ENCODE data around the gene SUN3. TPM values are rescaled to one million over a fixed set of nuclear protein-coding genes. Genes with fewer than 3 reads are reported as not detected.
A peak's percentile ranks its signal among the peaks of the same experiment; 100 is the strongest.

The SUN3 gene
- total RNA-seq, 3 donors from 2014 or later, result not detected

GRCh38 chr7:48042216-48042615 is 13.3 kb upstream of the SUN3 start:
- Mint-ChIP-seq H3K4me3 (no peak overlapping the region), H3K36me3 (ENCODE audit: insufficient read depth) (no peaks in the 10 kb centered on the region), H3K4me1 (ENCODE audit: low read depth) (peaks cover 47% of the 10 kb centered on the region), H3K27me3 (ENCODE audit: low read depth) (no peaks in the 10 kb centered on the region), H3K9me3 (no peaks in the 10 kb centered on the region)
- DNase-seq (no peak), ATAC-seq (no peak)

GRCh38 chr7:48041653-48041970 is 12.7 kb upstream of the SUN3 start:
- Mint-ChIP-seq H3K27me3 (ENCODE audit: low read depth) (peaks cover 3% of the 10 kb centered on the region), H3K36me3 (ENCODE audit: insufficient read depth) (no peaks in the 10 kb centered on the region), H3K4me3 (peak overlapping the region; percentile 8), H3K9me3 (no peaks in the 10 kb centered on the region), H3K4me1 (ENCODE audit: low read depth) (peaks cover 44% of the 10 kb centered on the region)
- ATAC-seq (peak; percentile 63 to 68), DNase-seq (no peak)

- Mint-ChIP-seq H3K27me3 (ENCODE audit: low read depth) (peaks cover 8% of the 10 kb centered on the region), H3K36me3 (ENCODE audit: insufficient read depth) (no peaks in the 10 kb centered on the region), H3K4me3 (no peak overlapping the region), H3K9me3 (no peaks in the 10 kb centered on the region), H3K4me1 (ENCODE audit: low read depth) (peaks cover 42% of the 10 kb centered on the region)
- ATAC-seq, result peak in 1 of 2 donors; percentile 21
- DNase-seq, result no peak
Measured at GRCh38 chr7:48040944-48041652, 12.2 kb upstream of the SUN3 start.

GRCh38 chr7:48038815-48039506 is 10.1 kb upstream of the SUN3 start:
- peaks cover 36% of the 10 kb centered on the region for H3K4me1 Mint-ChIP-seq (ENCODE audit: low read depth)
- DNase-seq (no peak), ATAC-seq (no peak)
- H3K4me3 Mint-ChIP-seq, result no peak overlapping the region
- peaks cover 15% of the 10 kb centered on the region for H3K27me3 Mint-ChIP-seq (ENCODE audit: low read depth)
- H3K36me3 Mint-ChIP-seq (ENCODE audit: insufficient read depth), result no peaks in the 10 kb centered on the region
- H3K9me3 Mint-ChIP-seq, result no peaks in the 10 kb centered on the region

- Mint-ChIP-seq H3K4me1 (ENCODE audit: low read depth) (peaks cover 14% of the 10 kb centered on the region), H3K27me3 (ENCODE audit: low read depth) (peaks cover 21% of the 10 kb centered on the region), H3K4me3 (peak overlapping the region; percentile 81), H3K9me3 (no peaks in the 10 kb centered on the region), H3K36me3 (ENCODE audit: insufficient read depth) (no peaks in the 10 kb centered on the region)
- DNase-seq (no peak), ATAC-seq (peak; percentile 39 to 41)
Measured at GRCh38 chr7:48035967-48036478, 7.1 kb upstream of the SUN3 start.

GRCh38 chr7:48035301-48035966 is 6.5 kb upstream of the SUN3 start, which contains the start of gene C7orf57:
Gene C7orf57, plus strand, starts transcription at chr7:48035543. Its CDS starts 766 bp downstream, at chr7:48036309.
- Mint-ChIP-seq H3K4me3 (peak within 1 kb of the TSS; percentile 81), H3K9me3 (no peaks in the 10 kb centered on the region), H3K36me3 (ENCODE audit: insufficient read depth) (no peaks in the 10 kb centered on the region), H3K4me1 (ENCODE audit: low read depth) (peaks cover 10% of the 10 kb centered on the region), H3K27me3 (ENCODE audit: low read depth) (peaks cover 21% of the 10 kb centered on the region)
- DNase-seq (peak; percentile 80), ATAC-seq (peak; percentile 98 to 99)

GRCh38 chr7:48033922-48034321 is 5.0 kb upstream of the SUN3 start:
- Mint-ChIP-seq H3K4me3 (no peak overlapping the region), H3K9me3 (no peaks in the 10 kb centered on the region), H3K27me3 (ENCODE audit: low read depth) (peaks cover 31% of the 10 kb centered on the region), H3K4me1 (ENCODE audit: low read depth) (peaks cover 10% of the 10 kb centered on the region), H3K36me3 (ENCODE audit: insufficient read depth) (no peaks in the 10 kb centered on the region)
- DNase-seq (no peak), ATAC-seq (no peak)

GRCh38 chr7:48031111-48031510 is 2.2 kb upstream of the SUN3 start:
- H3K9me3 Mint-ChIP-seq, result no peaks in the 10 kb centered on the region
- H3K27me3 Mint-ChIP-seq (ENCODE audit: low read depth), result peaks cover 31% of the 10 kb centered on the region
- peaks cover 7% of the 10 kb centered on the region for H3K4me1 Mint-ChIP-seq (ENCODE audit: low read depth)
- no peak overlapping the region for H3K4me3 Mint-ChIP-seq
- no peak for DNase-seq
- ATAC-seq, result no peak
- no peaks in the 10 kb centered on the region for H3K36me3 Mint-ChIP-seq (ENCODE audit: insufficient read depth)

GRCh38 chr7:48025624-48026023 is 3.3 kb downstream of the SUN3 start:
- peaks cover 1% of the 10 kb centered on the region for H3K36me3 Mint-ChIP-seq (ENCODE audit: insufficient read depth)
- ATAC-seq (no peak), DNase-seq (no peak)
- H3K9me3 Mint-ChIP-seq, result peaks cover 24% of the 10 kb centered on the region
- peaks cover 21% of the 10 kb centered on the region for H3K27me3 Mint-ChIP-seq (ENCODE audit: low read depth)
- no peak overlapping the region for H3K4me3 Mint-ChIP-seq
- no peaks in the 10 kb centered on the region for H3K4me1 Mint-ChIP-seq (ENCODE audit: low read depth)

- no peak for ATAC-seq
- Mint-ChIP-seq H3K9me3 (peaks cover 20% of the 10 kb centered on the region), H3K36me3 (ENCODE audit: insufficient read depth) (peaks cover 4% of the 10 kb centered on the region), H3K4me3 (no peak overlapping the region), H3K27me3 (ENCODE audit: low read depth) (peaks cover 12% of the 10 kb centered on the region), H3K4me1 (ENCODE audit: low read depth) (no peaks in the 10 kb centered on the region)
- no peak for DNase-seq
Measured at GRCh38 chr7:48017674-48018073, 11.2 kb downstream of the SUN3 start.

- no peak for ATAC-seq
- H3K36me3 Mint-ChIP-seq (ENCODE audit: insufficient read depth), result peaks cover 4% of the 10 kb centered on the region
- H3K27me3 Mint-ChIP-seq (ENCODE audit: low read depth), result peaks cover 12% of the 10 kb centered on the region
- H3K9me3 Mint-ChIP-seq, result peaks cover 15% of the 10 kb centered on the region
- no peak for DNase-seq
- H3K4me3 Mint-ChIP-seq, result no peak overlapping the region
- H3K4me1 Mint-ChIP-seq (ENCODE audit: low read depth), result no peaks in the 10 kb centered on the region
Measured at GRCh38 chr7:48016641-48017040, 12.3 kb downstream of the SUN3 start.

- Mint-ChIP-seq H3K9me3 (no peaks in the 10 kb centered on the region), H3K27me3 (ENCODE audit: low read depth) (peaks cover 8% of the 10 kb centered on the region), H3K4me1 (ENCODE audit: low read depth) (no peaks in the 10 kb centered on the region), H3K4me3 (no peak overlapping the region), H3K36me3 (ENCODE audit: insufficient read depth) (no peaks in the 10 kb centered on the region)
- ATAC-seq, result no peak
- no peak for DNase-seq
Measured at GRCh38 chr7:48011951-48012350, 17.0 kb downstream of the SUN3 start.

GRCh38 chr7:48011323-48011722 is 17.6 kb downstream of the SUN3 start:
- Mint-ChIP-seq H3K36me3 (ENCODE audit: insufficient read depth) (no peaks in the 10 kb centered on the region), H3K9me3 (no peaks in the 10 kb centered on the region), H3K4me3 (no peak overlapping the region), H3K27me3 (ENCODE audit: low read depth) (peaks cover 3% of the 10 kb centered on the region), H3K4me1 (ENCODE audit: low read depth) (no peaks in the 10 kb centered on the region)
- no peak for ATAC-seq
- no peak for DNase-seq

- H3K4me1 Mint-ChIP-seq (ENCODE audit: low read depth), result no peaks in the 10 kb centered on the region
Measured at GRCh38 chr7:48009954-48010353, 19.0 kb downstream of the SUN3 start.

More at GRCh38 chr7:48009954-48010353, 19.0 kb downstream of the SUN3 start:
- no peaks in the 10 kb centered on the region for H3K36me3 Mint-ChIP-seq (ENCODE audit: insufficient read depth)
- no peak overlapping the region for H3K4me3 Mint-ChIP-seq
- no peaks in the 10 kb centered on the region for H3K9me3 Mint-ChIP-seq
- no peak for DNase-seq
- ATAC-seq, result no peak
- peaks cover 5% of the 10 kb centered on the region for H3K27me3 Mint-ChIP-seq (ENCODE audit: low read depth)

Data from activated T-cell treated with anti-CD3 and anti-CD28 coated beads, Interleukin-2, amount 50 U/mL, for 4 hours (primary cell).